Right lobe of liver (tissue), 6 donors: Measurements from ENCODE around the gene PDF. TPM values are rescaled to one million over a fixed set of nuclear protein-coding genes. Genes with fewer than 3 reads are reported as not detected.

Source experiments
- ATAC-seq, 4 donors: fragments of 200-7000 bp; cut with Tn5 transposase; one replicate each; pipeline ENCODE4 v1.9.1; 2020; ENCODE audit warnings: mild to moderate bottlenecking in 4 of 4, moderate library complexity in 4 of 4
- DNase-seq, 3 donors: peaks; one replicate each; pipeline ENCODE4 v3.0.0-alpha.2; 2020
- H3K27ac ChIP-seq, 3 donors: fragments of 200-600 bp; one replicate each; pipeline ENCODE4 v1.8.0; 2022
- H3K27me3 ChIP-seq, 2 donors: fragments of 200-600 bp; one replicate each; pipeline ENCODE4 v1.8.0; 2022
- H3K36me3 ChIP-seq, 4 donors: fragments of 200-600 bp; sonication (generic) in 1 of 4; one replicate each; pipeline versions ENCODE4 v1.5.1 to v1.8.0; 2017 to 2022; ENCODE audit warnings: control low read depth in 1 of 4
- H3K4me1 ChIP-seq, 4 donors: fragments of 200-600 bp; sonication (generic) in 1 of 4; one replicate each; pipeline versions ENCODE4 v1.5.1 to v1.8.0; 2017 to 2022; ENCODE audit warnings: control low read depth in 1 of 4
- H3K4me3 ChIP-seq, 3 donors: fragments of 200-600 bp; one replicate each; pipeline ENCODE4 v1.8.0; 2022
- H3K9me3 ChIP-seq, 4 donors: fragments of 200-600 bp; sonication (generic) in 1 of 4; one replicate each; pipeline versions ENCODE4 v1.5.1 to v1.8.0; 2017 to 2022; ENCODE audit warnings: control low read depth in 1 of 4
- POLR2A ChIP-seq: fragments of 450-650 bp; IDR thresholded peaks from one replicate; pipeline ENCODE4 v1.6.1; 2017; ENCODE audit warnings: antibody characterized with exemption, mild to moderate bottlenecking
- WGBS: methylation state at CpG from one replicate; pipeline ENCODE4 v1.1.6; 2018; ENCODE audit warnings: low coverage, low lambda C conversion rate; ENCODE audit not compliant: insufficient coverage; ENCODE audit errors: missing lambda C conversion rate; 5-methylcytosine and 5-hydroxymethylcytosine counted together
- intact Hi-C, 2 donors: fragments of 100-400 bp; cut with DNase I; formaldehyde crosslinking; loops; one replicate each; pipeline versions ENCODE4 v1.11.2 to v1.14.1; 2022
- long read RNA-seq: library from polyadenylated mRNA; unstranded; transcript quantifications from one replicate; pipeline ENCODE4 v2.0.0, GENCODE V29; 2019
- total RNA-seq, 6 experiments: library from RNA; depleted of rRNA in 2 of 6; stranded (reverse); fragments of >200 nt in 2 of 6; fragmentation: NEBNext Ultra II Directional in 3 of 6; extraction: Animal tissue kit (Norgen Biotek cat#: 25700) in 3 of 6; gene quantifications; one replicate each; pipeline versions ENCODE4 v1.1.0 to v1.2.4, GENCODE V29; 2016 to 2023
- TF ChIP-seq, protein P1 (sequence below), 4 donors: fragments of 200-600 bp in 3 of 4; fragments of 450-650 bp in 1 of 4; IDR thresholded peaks; one replicate each; pipeline versions ENCODE4 v1.5.1 to v1.8.0; 2016 to 2022; ENCODE audit warnings: antibody characterized with exemption in 4 of 4, mild to moderate bottlenecking in 2 of 4
- donor health status: DM: no; HTN: yes; CAD: no.
- donor health status: DM: no; HTN: no; CAD: no.
- donor health status: DM: no; HTN: no; CAD: no.
- donor health status: DM: no; HTN: yes; CAD: no.
- donor health status: DM: no; HTN: yes; CAD: no.

Gene PDF, protein sequence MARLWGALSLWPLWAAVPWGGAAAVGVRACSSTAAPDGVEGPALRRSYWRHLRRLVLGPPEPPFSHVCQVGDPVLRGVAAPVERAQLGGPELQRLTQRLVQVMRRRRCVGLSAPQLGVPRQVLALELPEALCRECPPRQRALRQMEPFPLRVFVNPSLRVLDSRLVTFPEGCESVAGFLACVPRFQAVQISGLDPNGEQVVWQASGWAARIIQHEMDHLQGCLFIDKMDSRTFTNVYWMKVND
- 10 to 100 TPM; 13.5 to 38.5 (median 15.7) TPM for total RNA-seq
- long read RNA-seq, partial matches to known transcripts, result 0 of 3 reads
- long read RNA-seq, other reads (novel, unspliced or antisense), result 0 of 3 reads

DNA sequence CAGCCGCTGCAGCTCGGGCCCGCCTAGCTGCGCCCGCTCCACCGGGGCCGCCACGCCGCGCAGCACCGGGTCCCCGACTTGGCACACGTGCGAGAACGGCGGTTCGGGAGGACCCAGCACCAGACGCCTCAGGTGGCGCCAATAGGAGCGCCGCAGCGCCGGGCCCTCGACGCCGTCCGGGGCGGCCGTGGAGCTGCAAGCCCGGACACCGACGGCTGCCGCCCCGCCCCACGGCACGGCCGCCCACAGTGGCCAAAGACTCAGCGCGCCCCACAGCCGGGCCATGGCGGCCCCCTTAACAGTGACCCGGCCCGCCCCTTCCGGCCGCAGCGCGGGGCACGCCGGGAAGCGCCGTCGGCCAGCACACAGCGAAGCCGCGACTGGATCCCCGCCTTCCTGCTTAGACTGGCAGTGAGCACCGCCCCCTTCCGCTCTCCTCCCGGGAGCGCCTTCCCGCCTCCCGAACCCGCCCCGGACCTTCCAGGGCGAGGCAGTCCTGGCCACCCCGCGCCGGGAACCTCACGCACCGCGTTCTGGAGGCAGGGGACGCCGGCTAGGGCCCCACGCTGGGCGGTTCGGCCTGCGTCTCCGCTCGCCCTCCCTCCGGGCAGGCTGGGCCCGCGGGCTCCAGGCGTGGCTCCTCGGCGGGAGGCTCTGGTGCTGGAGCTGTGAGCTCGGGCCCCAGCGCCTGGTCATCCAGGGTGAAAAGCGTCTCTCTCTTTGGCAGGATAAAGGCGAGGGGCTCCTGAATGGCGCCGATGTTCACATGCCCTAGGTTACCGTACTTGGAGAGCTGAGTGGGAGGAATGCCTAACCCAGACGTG is at the start of gene PDF:
PDF (minus strand) TSS at position 303 of the 824 bp plus-strand sequence; CDS start at position 285, 18 bp downstream.
- intact Hi-C loops, result no loop called here
- ATAC-seq (peak; percentile 86 to 95 (median 88)), DNase-seq (peak; percentile 97)
- Histone ChIP-seq H3K36me3 (peaks cover 0 to 44% (median 10%) of the 10 kb centered on the region in 4 donors), H3K27ac (peak within 1 kb of the TSS; percentile 60 to 95 (median 81)), H3K4me1 (peaks cover 3 to 41% (median 20%) of the 10 kb centered on the region in 4 donors), H3K4me3 (peak within 1 kb of the TSS; percentile 89 to 99 (median 95)), H3K9me3 (no peaks in the 10 kb centered on the region), H3K27me3 (no peaks in the 10 kb centered on the region)
- WGBS, result 0% methylated on average over 5 of the region's 93 CpGs
- TF ChIP-seq, protein P1, sequence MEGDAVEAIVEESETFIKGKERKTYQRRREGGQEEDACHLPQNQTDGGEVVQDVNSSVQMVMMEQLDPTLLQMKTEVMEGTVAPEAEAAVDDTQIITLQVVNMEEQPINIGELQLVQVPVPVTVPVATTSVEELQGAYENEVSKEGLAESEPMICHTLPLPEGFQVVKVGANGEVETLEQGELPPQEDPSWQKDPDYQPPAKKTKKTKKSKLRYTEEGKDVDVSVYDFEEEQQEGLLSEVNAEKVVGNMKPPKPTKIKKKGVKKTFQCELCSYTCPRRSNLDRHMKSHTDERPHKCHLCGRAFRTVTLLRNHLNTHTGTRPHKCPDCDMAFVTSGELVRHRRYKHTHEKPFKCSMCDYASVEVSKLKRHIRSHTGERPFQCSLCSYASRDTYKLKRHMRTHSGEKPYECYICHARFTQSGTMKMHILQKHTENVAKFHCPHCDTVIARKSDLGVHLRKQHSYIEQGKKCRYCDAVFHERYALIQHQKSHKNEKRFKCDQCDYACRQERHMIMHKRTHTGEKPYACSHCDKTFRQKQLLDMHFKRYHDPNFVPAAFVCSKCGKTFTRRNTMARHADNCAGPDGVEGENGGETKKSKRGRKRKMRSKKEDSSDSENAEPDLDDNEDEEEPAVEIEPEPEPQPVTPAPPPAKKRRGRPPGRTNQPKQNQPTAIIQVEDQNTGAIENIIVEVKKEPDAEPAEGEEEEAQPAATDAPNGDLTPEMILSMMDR (IDR thresholded peaks at IDR 0.05), result peak in 2 of 4 donors; percentile 19 to 32
- TF ChIP-seq POLR2A, result peak; percentile 88

GRCh38 chr16:69378760-69379159 is 48.4 kb upstream of the PDF start:
- ATAC-seq (no peak), DNase-seq (no peak)
- H3K36me3 ChIP-seq, result peaks cover 3 to 61% (median 8%) of the 10 kb centered on the region in 4 donors
- no peaks in the 10 kb centered on the region for H3K9me3 ChIP-seq
- no peak for TF ChIP-seq POLR2A
- TF ChIP-seq, protein P1 (IDR thresholded peaks at IDR 0.05), result no peak
- H3K4me1 ChIP-seq, result no peaks in the 10 kb centered on the region
- H3K27ac ChIP-seq, result no peak overlapping the region
- intact Hi-C loops, result no loop called here
- 75% methylated on average over 1 of the region's 1 CpG for WGBS
- no peak overlapping the region for H3K4me3 ChIP-seq
- H3K27me3 ChIP-seq, result no peaks in the 10 kb centered on the region

DNA sequence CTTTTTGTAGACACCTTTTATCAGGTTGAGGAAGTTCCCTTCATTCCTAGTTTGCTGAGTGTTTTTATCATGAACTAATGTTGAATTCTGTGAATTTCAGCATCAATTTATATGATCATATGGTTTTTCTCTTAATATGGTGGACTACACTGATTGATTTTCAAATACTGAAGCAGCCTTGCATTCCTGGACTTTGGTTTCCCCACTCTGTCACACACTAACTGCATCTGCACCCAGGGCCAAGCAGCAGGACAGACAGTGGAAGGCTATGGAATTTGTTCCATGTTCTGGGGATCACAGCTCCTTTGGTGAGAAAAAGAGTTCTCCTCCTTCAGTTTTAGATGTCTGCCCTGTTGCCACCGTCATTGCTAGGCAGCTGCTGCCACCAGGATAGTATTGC is 47.6 kb upstream of the PDF start:
- peaks cover under 1 to 54% (median 8%) of the 10 kb centered on the region in 4 donors for H3K36me3 ChIP-seq

GRCh38 chr16:69376393-69377059 is 46.1 kb upstream of the PDF start:
- H3K27ac ChIP-seq, result no peak overlapping the region
- WGBS, result 100% methylated on average over 2 of the region's 10 CpGs
- H3K36me3 ChIP-seq, result peaks cover 0 to 50% (median 9%) of the 10 kb centered on the region in 4 donors
- H3K27me3 ChIP-seq, result no peaks in the 10 kb centered on the region
- no peaks in the 10 kb centered on the region for H3K9me3 ChIP-seq
- TF ChIP-seq, protein P1 (IDR thresholded peaks at IDR 0.05), result no peak
- TF ChIP-seq POLR2A, result no peak
- ATAC-seq (no peak), DNase-seq (no peak)
- intact Hi-C loops, result no loop called here
- no peak overlapping the region for H3K4me3 ChIP-seq
- H3K4me1 ChIP-seq, result peaks cover 0 to 7% (median 0%) of the 10 kb centered on the region in 4 donors

More for the DNA sequence above, 47.6 kb upstream of the PDF start:
- H3K27ac ChIP-seq, result no peak overlapping the region
- H3K9me3 ChIP-seq, result no peaks in the 10 kb centered on the region
- DNase-seq, result no peak
- no peak for ATAC-seq
- no peak for TF ChIP-seq POLR2A
- TF ChIP-seq, protein P1 (IDR thresholded peaks at IDR 0.05), result no peak
- intact Hi-C loops, result no loop called here
- no peak overlapping the region for H3K4me3 ChIP-seq
- 80% methylated on average over 1 of the region's 1 CpG for WGBS
- H3K27me3 ChIP-seq, result no peaks in the 10 kb centered on the region
- peaks cover 0 to 4% (median 0%) of the 10 kb centered on the region in 4 donors for H3K4me1 ChIP-seq
